A549 (cell line): ENCODE measurements around the gene PIK3CB. TPM values are rescaled to one million over a fixed set of nuclear protein-coding genes. Genes with fewer than 3 reads are reported as not detected.
A peak's percentile ranks its signal among the peaks of the same experiment; 100 is the strongest.
"Not testable (repeated sequence)": the region's sequence is repeated elsewhere in the genome, so short reads cannot be mapped to it uniquely, and the experiment has no call there.

Experiments used
- ATAC-seq, 2 experiments: fragments of 200-7000 bp in 1 of 2; fragments of >200 bp in 1 of 2; cut with Nextera tagmentation in 1 of 2; cut with Tn5 transposase in 1 of 2; 3 replicates each; pipeline versions ENCODE4 v1.8.0 to v1.9.1; 2018 to 2020; ENCODE audit warnings: mild to moderate bottlenecking in 1 of 2, moderate library complexity in 1 of 2
- CTCF ChIA-PET: fragments of 300-600 bp; sonication (Branson Sonifier 250); formaldehyde crosslinking; extraction: SDS; loops from one replicate; lab custom pipeline; 2021; ENCODE audit warnings: antibody characterized with exemption, inconsistent platforms; lab: Yijun Ruan, JAX
- POLR2A ChIA-PET: fragments of 350-600 bp; formaldehyde crosslinking; extraction: SDS; loops from one replicate; lab custom pipeline; 2021; ENCODE audit warnings: antibody characterized with exemption, inconsistent platforms; lab: Yijun Ruan, JAX
- DNase-seq, 2 experiments: peaks; one replicate each; pipeline versions ENCODE4 v3.0.0 to v3.0.0-alpha.2; 2011 to 2016; ENCODE audit warnings: low read depth in 1 of 2, low spot score in 1 of 2
- FAIRE-seq: peaks from 2 replicates; lab custom pipeline; 2011; peaks lifted over from hg19 to GRCh38; lab: Jason Lieb, UNC
- H3K27ac ChIP-seq, 2 experiments: fragments of >200 bp; sonication (Bioruptor Twin); formaldehyde crosslinking; 3 replicates each; pipeline ENCODE4 v1.5.1; 2016 to 2017
- H3K4me1 ChIP-seq: fragments of >200 bp; sonication (Bioruptor Twin); formaldehyde crosslinking; 3 replicates; pipeline ENCODE4 v1.6.1; 2016
- H3K4me2 ChIP-seq: fragments of >200 bp; sonication (Bioruptor Twin); formaldehyde crosslinking; 3 replicates; pipeline ENCODE4 v1.6.1; 2016
- H3K4me3 ChIP-seq: fragments of >200 bp; sonication (Bioruptor Twin); formaldehyde crosslinking; 3 replicates; pipeline ENCODE4 v1.5.1; 2016
- H3K9me3 ChIP-seq: fragments of >200 bp; sonication (Bioruptor Twin); formaldehyde crosslinking; 3 replicates; pipeline ENCODE4 v1.6.1; 2016
- CBX2 ChIP-seq: fragments of 200-600 bp; sonication (generic); IDR thresholded peaks from 2 replicates; pipeline ENCODE4 v1.6.1; 2016; ENCODE audit warnings: low read depth, mild to moderate bottlenecking, borderline replicate concordance
- CBX8 ChIP-seq: fragments of 200-600 bp; sonication (generic); IDR thresholded peaks from 2 replicates; pipeline ENCODE4 v1.6.1; 2016
- CEBPB ChIP-seq, 2 experiments: fragments of >200 bp in 1 of 2; sonication (Bioruptor Twin) in 1 of 2; formaldehyde crosslinking in 1 of 2; IDR thresholded peaks; 2 replicates each; pipeline ENCODE4 v1.6.1; 2012 to 2016
- ESRRA ChIP-seq: fragments of 150-350 bp; IDR thresholded peaks from 2 replicates; pipeline ENCODE4 v1.6.1; 2014; ENCODE audit warnings: mild to moderate bottlenecking, low read length, borderline replicate concordance
- FOSB ChIP-seq: fragments of 250-450 bp; sonication (Bioruptor Pico); IDR thresholded peaks from 2 replicates; pipeline ENCODE4 v1.5.0; 2020; ENCODE audit warnings: mild to moderate bottlenecking, moderate library complexity
- KDM5A ChIP-seq: fragments of 200-600 bp; sonication (generic); IDR thresholded peaks from 2 replicates; pipeline ENCODE4 v1.6.1; 2016; ENCODE audit warnings: antibody characterized with exemption, mild to moderate bottlenecking
- MYC ChIP-seq: IDR thresholded peaks from 2 replicates; pipeline ENCODE4 v1.6.1; 2012; ENCODE audit warnings: mild to moderate bottlenecking, inconsistent platforms, low read length, improper control_type of control experiment, borderline replicate concordance
- POLR2AphosphoS2 ChIP-seq: conservative IDR thresholded peaks from 2 replicates; pipeline ENCODE4 v1.6.1; 2012; ENCODE audit warnings: low read length, improper control_type of control experiment, inconsistent platforms
- SMC3 ChIP-seq: fragments of >200 bp; sonication (Bioruptor Twin); formaldehyde crosslinking; IDR thresholded peaks from 3 replicates; pipeline ENCODE4 v1.6.1; 2018; ENCODE audit warnings: inconsistent platforms
- WGBS: methylation state at CpG from one replicate; pipeline ENCODE4 v1.1.6; 2017; ENCODE audit errors: missing lambda C conversion rate; 5-methylcytosine and 5-hydroxymethylcytosine counted together
- polyA plus RNA-seq, 4 experiments: library from polyadenylated mRNA; depleted of rRNA in 3 of 4; stranded (reverse); fragments of >200 nt; fragmentation: RNase III in 1 of 4; extraction: RNeasy Plus Mini Kit Qiagen cat#74134 plus additional on column Dnase treatment in 1 of 4; gene quantifications; 2 replicates in 3 of 4; 3 replicates in 1 of 4; pipeline ENCODE4 v1.2.3, GENCODE V29; 2011 to 2017
- TF ChIP-seq, protein P1 (sequence below): fragments of >200 bp; sonication (Bioruptor Twin); formaldehyde crosslinking; IDR thresholded peaks from 2 replicates; pipeline ENCODE4 v1.6.1; 2016
- TF ChIP-seq, protein P2 (sequence below): fragments of 200-600 bp; sonication (generic); IDR thresholded peaks from 2 replicates; pipeline ENCODE4 v1.6.1; 2016; ENCODE audit warnings: antibody characterized with exemption, mild to moderate bottlenecking, moderate library complexity

PIK3CB gene
- polyA plus RNA-seq, 2 of the 4 experiments (the other 2 are of a cell fraction), result 20.7 to 23.3 TPM

DNA sequence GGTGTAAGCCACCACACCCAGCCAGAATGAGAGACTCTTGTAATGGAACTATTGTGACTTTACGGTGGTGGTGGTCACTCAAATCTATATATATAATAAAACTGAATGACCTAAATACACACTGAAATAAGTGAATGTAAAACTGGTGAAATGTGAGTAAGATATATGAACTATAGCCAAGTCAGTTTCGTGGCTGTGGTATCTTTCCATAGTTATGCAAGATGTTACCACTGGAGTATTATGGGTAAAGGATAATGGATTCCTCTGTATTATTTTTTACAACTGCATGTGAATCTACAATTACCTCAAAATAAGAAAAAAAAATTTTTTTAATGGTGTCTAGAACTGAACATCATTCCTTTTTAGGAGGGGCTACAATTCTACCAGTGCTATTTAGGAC is 21.9 kb downstream of the PIK3CB start:
- Histone ChIP-seq H3K27ac (no peak overlapping the region), H3K4me2 (no peak overlapping the region), H3K4me3 (no peak overlapping the region), H3K4me1 (peaks cover 8% of the 10 kb centered on the region), H3K9me3 (no peaks in the 10 kb centered on the region)
- DNase-seq (no peak), ATAC-seq (no peak), FAIRE-seq (no peak)
- WGBS, result 84% methylated on average over 2 of the region's 2 CpGs
- TF ChIP-seq ESRRA (no peak), CBX2 (no peak)
- POLR2A ChIA-PET, result no interaction called here
- CTCF ChIA-PET, result interaction anchor here (0.6 to 1.0 kb wide), 3 partner anchors 41 to 111 kb away, joined by 3 to 7 read pairs (median 4); no protein-coding TSS in a partner anchor

DNA sequence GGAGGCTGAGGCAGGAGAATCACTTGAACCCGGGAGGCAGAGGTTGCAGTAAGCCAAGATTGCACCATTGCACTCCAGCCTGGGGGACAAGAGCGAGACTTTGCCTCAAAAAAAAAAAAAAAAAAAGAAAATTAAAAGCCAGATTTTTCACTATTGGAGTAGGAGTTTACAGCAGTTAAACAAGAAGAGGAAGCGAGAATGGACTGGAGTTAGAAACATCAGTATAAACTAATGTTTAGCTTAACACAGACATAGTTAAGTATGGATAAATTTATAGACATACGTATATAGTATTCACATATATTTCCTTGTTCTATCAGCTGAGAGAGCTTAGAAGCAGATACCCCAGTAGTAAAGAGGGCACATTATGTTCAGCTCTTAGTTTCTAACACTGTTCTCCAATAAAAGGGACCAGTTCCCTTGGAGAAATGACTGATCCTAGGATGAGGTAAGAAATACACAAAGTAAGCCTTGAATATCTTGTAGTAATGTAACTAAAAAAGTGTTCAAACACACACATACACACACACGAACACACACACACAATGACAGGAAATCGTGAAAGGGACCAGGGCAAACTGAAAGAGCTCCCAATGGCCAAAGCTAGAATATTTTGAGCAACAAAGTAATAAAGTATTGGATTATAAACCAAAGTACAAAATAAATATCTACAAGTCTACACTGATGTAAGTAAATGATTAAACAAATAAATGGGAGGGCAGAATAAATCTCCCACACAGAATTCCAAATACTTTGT is 25.1 kb downstream of the PIK3CB start:
- H3K4me2 ChIP-seq, result peak overlapping the region; percentile 39
- peaks cover 8% of the 10 kb centered on the region for H3K4me1 ChIP-seq
- CTCF ChIA-PET, result interaction anchor here (1.3 kb wide), 1 partner anchor 25 kb away, joined by 3 read pairs; the partner anchor contains the start of gene PIK3CB
- ATAC-seq, result no peak
- no peak overlapping the region for H3K4me3 ChIP-seq
- no peak for FAIRE-seq
- H3K27ac ChIP-seq, result 0 out of 6 replicates have a peak overlapping the region, but pooled peaks of 1 of the 2 experiments have one; percentile 31
- no peak for TF ChIP-seq KDM5A
- no peak for TF ChIP-seq CBX8
- TF ChIP-seq CEBPB (IDR thresholded peaks at IDR 0.05), result no peak
- TF ChIP-seq, protein P1, sequence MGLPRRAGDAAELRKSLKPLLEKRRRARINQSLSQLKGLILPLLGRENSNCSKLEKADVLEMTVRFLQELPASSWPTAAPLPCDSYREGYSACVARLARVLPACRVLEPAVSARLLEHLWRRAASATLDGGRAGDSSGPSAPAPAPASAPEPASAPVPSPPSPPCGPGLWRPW, result no peak
- TF ChIP-seq SMC3, result no peak
- DNase-seq, result no peak
- WGBS, result 81% methylated on average over 6 of the region's 6 CpGs
- no peaks in the 10 kb centered on the region for H3K9me3 ChIP-seq
- POLR2A ChIA-PET, result no interaction called here

DNA sequence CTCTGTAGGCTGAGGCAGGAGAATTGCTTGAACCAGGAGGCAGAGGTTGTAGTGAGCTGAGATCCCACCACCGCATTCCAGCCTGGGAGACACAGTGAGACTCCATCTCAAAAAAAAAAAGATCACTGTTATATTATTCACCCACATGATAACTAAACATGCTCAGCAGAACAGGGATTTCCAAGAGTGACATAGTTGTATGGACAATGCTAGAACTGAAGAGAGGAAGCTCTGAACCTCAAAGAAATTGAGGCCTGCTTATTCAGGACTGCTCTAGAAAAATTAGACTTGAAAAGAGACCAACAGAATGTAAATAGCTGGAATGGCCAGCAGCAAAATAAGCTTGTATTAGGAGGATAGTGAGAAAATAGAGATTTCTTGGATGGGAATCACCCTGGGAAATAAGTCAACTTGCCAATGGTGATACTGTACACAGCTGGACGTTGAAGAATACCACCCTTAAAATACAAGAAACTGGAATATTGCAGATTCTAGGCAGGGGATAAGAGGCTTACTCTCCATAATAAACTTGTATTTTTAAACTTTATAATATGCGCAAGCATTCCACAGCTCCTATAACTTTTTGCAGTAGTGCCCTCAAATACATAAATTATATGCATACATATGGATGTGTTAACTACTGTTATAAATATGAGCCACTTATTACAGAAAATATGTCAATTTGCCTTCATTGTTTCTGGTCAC is 28.2 kb downstream of the PIK3CB start:
- CTCF ChIA-PET, result interaction anchor here (2.9 kb wide), 1 partner anchor 109 kb away, joined by 13 read pairs; no protein-coding TSS in a partner anchor
- ATAC-seq (no peak), DNase-seq (no peak)
- no peak overlapping the region for H3K4me2 ChIP-seq
- H3K4me1 ChIP-seq, result peaks cover 8% of the 10 kb centered on the region
- 94% methylated on average over 3 of the region's 3 CpGs for WGBS
- no peak overlapping the region for H3K27ac ChIP-seq
- H3K9me3 ChIP-seq, result no peaks in the 10 kb centered on the region
- H3K4me3 ChIP-seq, result no peak overlapping the region
- TF ChIP-seq, protein P1, result no peak
- TF ChIP-seq, all 56 proteins: peak for 0
- POLR2A ChIA-PET, result no interaction called here
- no peak for FAIRE-seq

DNA sequence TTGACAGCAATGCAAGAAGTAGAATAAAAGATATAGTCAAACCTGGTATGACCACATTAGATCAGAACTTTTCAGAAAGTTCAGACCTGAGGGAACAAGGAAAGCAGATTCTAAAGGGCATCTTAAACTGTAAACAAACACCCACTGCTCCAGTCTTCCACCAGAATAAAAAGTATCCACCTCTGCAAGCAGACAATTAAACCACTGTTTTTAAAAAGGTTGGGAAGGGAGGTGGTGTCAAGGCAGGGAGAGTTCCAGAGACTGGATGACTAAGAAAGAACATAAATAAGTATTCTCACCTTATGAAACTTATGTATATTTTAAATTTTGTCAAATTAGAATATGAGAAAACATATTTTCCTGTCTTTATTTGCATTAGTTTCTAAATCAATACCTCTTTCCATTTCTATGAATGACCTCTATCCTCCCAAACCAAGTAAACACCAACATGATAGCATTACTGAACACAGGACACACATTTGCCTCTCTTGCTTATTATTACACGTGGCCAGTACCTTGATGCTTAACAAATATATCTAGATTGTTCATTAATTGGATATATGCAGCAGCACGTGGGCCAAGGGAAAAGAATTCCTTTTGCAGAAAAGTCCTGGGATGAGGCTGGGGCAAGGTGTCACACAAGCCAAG is 31.6 kb downstream of the PIK3CB start:
- CTCF ChIA-PET, result interaction anchor here (0.6 kb wide), 1 partner anchor 551 kb away, joined by 4 read pairs; no protein-coding TSS in a partner anchor
- no peak overlapping the region for H3K4me2 ChIP-seq

DNA sequence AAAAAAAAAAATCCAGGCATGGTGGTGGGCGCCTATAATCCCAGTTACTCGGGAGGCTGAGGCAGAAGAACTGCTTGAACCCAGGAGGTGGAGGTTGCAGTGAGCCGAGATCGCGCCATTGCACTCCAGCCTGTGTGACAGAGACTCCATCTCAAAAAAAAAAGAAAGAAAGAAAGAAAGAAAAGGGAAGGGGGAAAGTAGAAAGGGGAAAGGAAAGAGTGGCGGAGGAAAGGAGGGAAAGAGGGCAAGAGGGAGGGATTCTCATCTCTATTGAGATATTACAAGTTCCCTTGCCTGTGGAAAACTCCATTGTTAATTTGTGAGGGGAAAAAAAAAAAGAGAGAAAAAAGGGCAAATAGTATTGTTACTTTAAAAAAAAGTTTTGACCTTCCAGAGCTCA is 32.5 kb downstream of the PIK3CB start:
- CTCF ChIA-PET, result interaction anchor here (0.6 kb wide), 1 partner anchor 550 kb away, joined by 4 read pairs; no protein-coding TSS in a partner anchor
- WGBS, result 95% methylated on average over 6 of the region's 6 CpGs
- ATAC-seq, H3K4me3 ChIP-seq, H3K9me3 ChIP-seq, H3K27ac ChIP-seq, FAIRE-seq, H3K4me2 ChIP-seq, H3K4me1 ChIP-seq, DNase-seq, POLR2A ChIA-PET: not testable (repeated sequence)

More for the DNA sequence above, 31.6 kb downstream of the PIK3CB start:
- H3K9me3 ChIP-seq, result no peaks in the 10 kb centered on the region
- H3K4me3 ChIP-seq, result no peak overlapping the region
- H3K4me1 ChIP-seq, result no peaks in the 10 kb centered on the region
- POLR2A ChIA-PET, result no interaction called here
- DNase-seq, result no peak
- no peak for TF ChIP-seq MYC
- no peak for TF ChIP-seq FOSB (CRISPR knock-in tag)
- no peak for TF ChIP-seq POLR2AphosphoS2
- TF ChIP-seq, protein P2, sequence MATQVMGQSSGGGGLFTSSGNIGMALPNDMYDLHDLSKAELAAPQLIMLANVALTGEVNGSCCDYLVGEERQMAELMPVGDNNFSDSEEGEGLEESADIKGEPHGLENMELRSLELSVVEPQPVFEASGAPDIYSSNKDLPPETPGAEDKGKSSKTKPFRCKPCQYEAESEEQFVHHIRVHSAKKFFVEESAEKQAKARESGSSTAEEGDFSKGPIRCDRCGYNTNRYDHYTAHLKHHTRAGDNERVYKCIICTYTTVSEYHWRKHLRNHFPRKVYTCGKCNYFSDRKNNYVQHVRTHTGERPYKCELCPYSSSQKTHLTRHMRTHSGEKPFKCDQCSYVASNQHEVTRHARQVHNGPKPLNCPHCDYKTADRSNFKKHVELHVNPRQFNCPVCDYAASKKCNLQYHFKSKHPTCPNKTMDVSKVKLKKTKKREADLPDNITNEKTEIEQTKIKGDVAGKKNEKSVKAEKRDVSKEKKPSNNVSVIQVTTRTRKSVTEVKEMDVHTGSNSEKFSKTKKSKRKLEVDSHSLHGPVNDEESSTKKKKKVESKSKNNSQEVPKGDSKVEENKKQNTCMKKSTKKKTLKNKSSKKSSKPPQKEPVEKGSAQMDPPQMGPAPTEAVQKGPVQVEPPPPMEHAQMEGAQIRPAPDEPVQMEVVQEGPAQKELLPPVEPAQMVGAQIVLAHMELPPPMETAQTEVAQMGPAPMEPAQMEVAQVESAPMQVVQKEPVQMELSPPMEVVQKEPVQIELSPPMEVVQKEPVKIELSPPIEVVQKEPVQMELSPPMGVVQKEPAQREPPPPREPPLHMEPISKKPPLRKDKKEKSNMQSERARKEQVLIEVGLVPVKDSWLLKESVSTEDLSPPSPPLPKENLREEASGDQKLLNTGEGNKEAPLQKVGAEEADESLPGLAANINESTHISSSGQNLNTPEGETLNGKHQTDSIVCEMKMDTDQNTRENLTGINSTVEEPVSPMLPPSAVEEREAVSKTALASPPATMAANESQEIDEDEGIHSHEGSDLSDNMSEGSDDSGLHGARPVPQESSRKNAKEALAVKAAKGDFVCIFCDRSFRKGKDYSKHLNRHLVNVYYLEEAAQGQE, result no peak
- no peak for TF ChIP-seq CBX2
- TF ChIP-seq CEBPB (IDR thresholded peaks at IDR 0.05), result no peak
- no peak for TF ChIP-seq ESRRA
- H3K27ac ChIP-seq, result no peak overlapping the region
- FAIRE-seq, result no peak
- no peak for ATAC-seq
- 64% methylated on average over 2 of the region's 2 CpGs for WGBS
